Muscle of leg (tissue), 11 donors: ENCODE measurements around the gene TK1. TPM values are rescaled to one million over a fixed set of nuclear protein-coding genes. Genes with fewer than 3 reads are reported as not detected.

ENCODE experiments used
- DNase-seq: peaks from one replicate; pipeline ENCODE4 v3.0.0; 2013
- H3K27ac ChIP-seq: one replicate; pipeline ENCODE4 v1.5.1; 2013; ENCODE audit warnings: mild to moderate bottlenecking, low read length, control low read depth
- H3K27me3 ChIP-seq: one replicate; pipeline ENCODE4 v1.6.1; 2013; ENCODE audit warnings: low read length; ENCODE audit not compliant: control insufficient read depth, insufficient read depth
- H3K36me3 ChIP-seq: one replicate; pipeline ENCODE4 v1.6.1; 2013; ENCODE audit warnings: low read length; ENCODE audit not compliant: control insufficient read depth, insufficient read depth
- H3K4me1 ChIP-seq: one replicate; pipeline ENCODE4 v1.6.1; 2013; ENCODE audit warnings: low read length; ENCODE audit not compliant: control insufficient read depth, insufficient read depth
- H3K4me3 ChIP-seq: one replicate; pipeline ENCODE4 v1.5.1; 2013; ENCODE audit warnings: low read length, control low read depth
- H3K9me3 ChIP-seq: replicated peaks from 2 replicates; pipeline ENCODE4 v1.6.1; 2013; ENCODE audit warnings: low read depth, low read length; ENCODE audit not compliant: control insufficient read depth
- WGBS: methylation state at CpG from one replicate; pipeline ENCODE4 v1.1.5; 2013; ENCODE audit warnings: missing lambda C conversion rate; ENCODE audit not compliant: insufficient coverage; 5-methylcytosine and 5-hydroxymethylcytosine counted together
- polyA plus RNA-seq, 8 donors: library from polyadenylated mRNA; unstranded; fragments of 120-200 nt; gene quantifications; one replicate each; pipeline versions ENCODE4 v1.2.1 to v1.2.3, GENCODE V29; 2013; ENCODE audit warnings: inconsistent platforms in 1 of 8, low replicate concordance in 1 of 8; ENCODE audit not compliant: insufficient read length in 8 of 8, insufficient read depth in 1 of 8
- total RNA-seq: library from RNA; stranded (reverse); fragments of 120-200 nt; gene quantifications from one replicate; pipeline ENCODE4 v1.2.4, GENCODE V29; 2013

TK1 gene
- total and polyA plus RNA-seq, 9 donors: 11.8 to 31.6 (median 27.5) TPM

DNA sequence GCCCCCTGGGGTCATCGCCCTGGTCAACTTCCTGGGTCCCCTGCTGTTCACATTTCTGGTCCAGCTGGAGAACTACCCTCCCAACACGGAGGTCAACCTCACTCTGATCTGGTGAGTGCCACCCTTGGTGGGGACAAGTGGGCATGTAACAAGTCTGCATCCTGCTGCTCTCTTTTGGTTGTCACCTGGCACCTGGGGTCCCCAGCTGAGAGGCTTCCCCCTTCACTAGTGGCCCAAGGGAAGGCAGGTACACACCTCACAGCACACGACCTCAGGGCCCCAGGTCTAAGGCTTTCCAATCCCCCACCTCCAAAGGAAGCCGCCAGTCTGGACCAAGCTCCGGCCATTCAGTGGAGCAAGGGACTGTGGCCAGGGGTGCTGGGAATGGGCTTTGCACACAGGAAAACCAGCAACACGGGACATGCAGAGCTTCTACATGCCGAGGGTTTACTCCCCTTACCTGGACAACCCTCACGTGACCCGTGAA, 51.9 kb downstream of the TK1 start:
- 52% methylated on average over 3 of the region's 9 CpGs for WGBS
- H3K4me1 ChIP-seq: peaks cover 32% of the 10 kb centered on the region

DNA sequence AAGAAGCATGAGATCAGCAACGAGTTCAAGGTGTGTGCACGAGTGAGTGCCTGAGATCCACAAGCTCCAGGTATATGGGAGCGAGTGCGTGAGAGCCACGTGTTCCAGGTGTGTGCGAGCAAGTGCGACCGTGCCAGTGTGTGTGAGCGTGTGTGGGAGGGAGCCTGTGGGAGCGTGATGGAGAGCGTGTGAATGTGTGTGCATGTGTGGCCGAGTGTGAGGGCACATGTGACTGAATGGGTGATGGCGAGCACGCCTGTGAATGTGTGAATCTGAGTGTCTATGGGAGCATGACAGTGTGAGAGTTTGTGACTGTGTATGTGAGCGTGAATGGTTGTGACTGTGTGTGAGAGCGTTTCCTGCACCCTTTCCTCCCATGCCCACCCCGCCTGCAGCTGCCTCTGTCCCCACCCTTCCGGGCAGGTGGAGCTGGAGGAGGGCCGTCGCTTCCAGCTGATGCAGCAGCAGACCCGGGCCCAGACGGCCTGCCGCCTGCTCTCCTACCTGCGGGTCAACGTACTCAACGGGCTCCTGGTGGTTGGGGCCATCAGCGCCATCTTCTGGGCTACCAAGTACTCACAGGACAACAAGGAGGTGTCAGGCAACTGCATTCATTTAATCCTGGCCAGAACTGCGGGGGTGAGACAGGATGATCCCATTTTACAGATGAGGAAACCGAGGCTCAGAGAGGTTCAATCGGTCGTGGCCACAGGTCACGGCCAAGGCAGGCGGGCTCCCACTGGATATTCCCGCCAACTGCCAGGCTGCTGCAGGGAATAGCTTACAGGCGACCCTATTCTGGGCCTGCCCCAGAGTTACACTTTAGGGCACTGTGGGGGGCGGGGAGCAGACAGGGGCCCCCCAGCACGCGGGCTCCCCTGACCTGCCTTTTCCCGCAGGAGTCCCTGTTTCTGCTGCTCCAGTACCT, 52.6 kb downstream of the TK1 start:
- Histone ChIP-seq H3K27me3 (peaks cover 44% of the 10 kb centered on the region), H3K4me1 (peaks cover 39% of the 10 kb centered on the region)

More for the DNA sequence above, 51.9 kb downstream of the TK1 start:
- Histone ChIP-seq H3K27ac (no peak overlapping the region), H3K9me3 (no peaks in the 10 kb centered on the region), H3K36me3 (no peaks in the 10 kb centered on the region), H3K27me3 (peaks cover 38% of the 10 kb centered on the region), H3K4me3 (no peak overlapping the region)
- DNase-seq: no peak

DNA sequence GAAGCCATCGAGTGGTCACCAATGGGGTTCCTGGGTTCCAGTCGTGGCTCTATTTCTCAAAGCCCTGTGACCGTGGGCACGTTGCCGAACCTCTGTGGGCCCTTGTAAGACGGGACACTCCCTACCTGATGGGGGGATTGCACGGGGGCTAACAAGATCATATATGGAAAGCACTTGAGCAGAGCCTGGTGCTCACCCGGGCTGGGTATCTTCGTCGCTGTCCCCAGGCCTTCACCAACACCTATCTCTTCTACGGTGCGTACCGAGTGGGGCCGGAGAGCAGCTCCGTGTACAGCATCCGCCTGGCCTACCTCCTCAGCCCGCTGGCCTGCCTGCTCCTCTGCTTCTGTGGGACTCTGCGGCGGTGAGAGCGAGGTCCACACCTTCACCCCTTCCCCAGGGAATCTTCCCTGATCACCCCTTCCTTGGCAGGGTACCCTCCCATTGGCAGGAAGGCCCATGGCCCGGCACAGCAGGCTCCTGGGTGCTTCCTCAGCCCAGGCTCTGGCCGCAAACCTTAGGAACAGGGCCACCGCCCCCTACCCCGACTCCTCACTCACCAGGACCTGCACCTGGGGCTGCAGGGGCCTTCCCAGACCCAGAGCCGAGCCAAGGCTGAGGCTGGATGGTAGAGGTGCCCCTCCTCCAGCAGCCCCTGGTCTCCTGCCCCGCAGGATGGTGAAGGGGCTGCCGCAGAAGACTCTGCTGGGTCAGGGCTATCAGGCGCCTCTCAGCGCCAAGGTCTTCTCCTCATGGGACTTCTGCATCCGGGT, 53.5 kb downstream of the TK1 start:
- H3K4me1 ChIP-seq: peaks cover 47% of the 10 kb centered on the region
- no peak overlapping the region for H3K4me3 ChIP-seq
- no peaks in the 10 kb centered on the region for H3K36me3 ChIP-seq

More for the DNA sequence above, 52.6 kb downstream of the TK1 start:
- 48% methylated on average over 32 of the region's 39 CpGs for WGBS
- Histone ChIP-seq H3K36me3 (no peaks in the 10 kb centered on the region), H3K27ac (no peak overlapping the region), H3K4me3 (no peak overlapping the region), H3K9me3 (no peaks in the 10 kb centered on the region)
- DNase-seq: peak; percentile 30

DNA sequence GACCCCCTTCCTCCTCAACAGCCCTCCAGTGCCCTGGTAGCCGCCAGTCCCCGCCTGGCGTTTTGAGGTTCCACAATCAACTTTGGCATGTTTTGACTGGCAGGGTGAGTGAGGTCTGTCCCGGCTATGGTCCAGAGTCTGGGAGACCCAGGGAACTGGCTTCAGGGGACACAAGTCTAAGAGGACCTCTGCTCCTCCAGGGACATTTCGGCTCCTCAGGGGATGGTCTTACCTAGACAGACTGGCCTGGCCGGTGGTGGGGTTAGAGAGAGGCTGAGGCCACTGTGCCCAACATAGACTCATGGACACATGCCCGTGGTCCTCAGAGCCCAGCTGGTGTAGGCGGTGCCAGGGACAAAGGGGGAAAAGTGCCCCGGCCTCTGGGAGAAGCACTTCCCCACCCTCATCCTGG, 54.1 kb downstream of the TK1 start:
- no peak for DNase-seq
- H3K36me3 ChIP-seq: no peaks in the 10 kb centered on the region
- H3K4me1 ChIP-seq: peaks cover 52% of the 10 kb centered on the region
- H3K9me3 ChIP-seq: no peaks in the 10 kb centered on the region
- 95% methylated on average over 6 of the region's 9 CpGs for WGBS
- no peak overlapping the region for H3K27ac ChIP-seq
- no peak overlapping the region for H3K4me3 ChIP-seq
- peaks cover 51% of the 10 kb centered on the region for H3K27me3 ChIP-seq

More for the DNA sequence above, 53.5 kb downstream of the TK1 start:
- Histone ChIP-seq H3K27me3 (peaks cover 50% of the 10 kb centered on the region), H3K9me3 (no peaks in the 10 kb centered on the region), H3K27ac (no peak overlapping the region)
- WGBS: 77% methylated on average over 25 of the region's 30 CpGs
- no peak for DNase-seq

DNA sequence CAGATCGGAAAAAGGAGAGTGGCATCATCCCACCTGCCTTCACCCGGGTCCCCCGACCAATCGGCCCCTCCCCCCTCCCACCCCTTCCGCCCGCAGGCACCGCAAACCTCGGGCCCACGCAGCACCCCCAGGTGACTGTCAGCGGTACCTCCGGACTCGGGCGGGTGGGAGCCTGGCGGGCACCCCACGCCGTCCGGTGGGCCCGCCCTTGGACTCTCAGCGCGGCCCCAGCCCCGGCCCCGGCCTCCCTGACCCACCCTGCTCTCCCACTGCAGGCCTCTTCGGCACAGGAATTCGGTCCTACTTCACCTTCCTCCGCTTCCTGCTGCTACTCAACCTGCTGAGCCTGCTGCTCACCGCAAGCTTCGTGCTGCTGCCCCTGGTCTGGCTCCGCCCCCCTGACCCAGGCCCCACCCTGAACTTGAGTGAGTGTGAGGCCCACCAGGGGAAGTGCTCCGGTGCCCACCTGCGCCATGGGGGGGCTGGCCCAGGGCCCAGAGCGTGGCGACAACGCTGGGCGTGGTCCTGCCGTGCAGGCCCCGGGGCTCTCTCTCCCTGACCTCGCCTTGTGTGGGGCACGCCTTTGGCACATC, 54.7 kb downstream of the TK1 start:
- Histone ChIP-seq H3K4me3 (peak overlapping the region; percentile 5), H3K4me1 (peaks cover 58% of the 10 kb centered on the region), H3K27me3 (peaks cover 52% of the 10 kb centered on the region)

DNA sequence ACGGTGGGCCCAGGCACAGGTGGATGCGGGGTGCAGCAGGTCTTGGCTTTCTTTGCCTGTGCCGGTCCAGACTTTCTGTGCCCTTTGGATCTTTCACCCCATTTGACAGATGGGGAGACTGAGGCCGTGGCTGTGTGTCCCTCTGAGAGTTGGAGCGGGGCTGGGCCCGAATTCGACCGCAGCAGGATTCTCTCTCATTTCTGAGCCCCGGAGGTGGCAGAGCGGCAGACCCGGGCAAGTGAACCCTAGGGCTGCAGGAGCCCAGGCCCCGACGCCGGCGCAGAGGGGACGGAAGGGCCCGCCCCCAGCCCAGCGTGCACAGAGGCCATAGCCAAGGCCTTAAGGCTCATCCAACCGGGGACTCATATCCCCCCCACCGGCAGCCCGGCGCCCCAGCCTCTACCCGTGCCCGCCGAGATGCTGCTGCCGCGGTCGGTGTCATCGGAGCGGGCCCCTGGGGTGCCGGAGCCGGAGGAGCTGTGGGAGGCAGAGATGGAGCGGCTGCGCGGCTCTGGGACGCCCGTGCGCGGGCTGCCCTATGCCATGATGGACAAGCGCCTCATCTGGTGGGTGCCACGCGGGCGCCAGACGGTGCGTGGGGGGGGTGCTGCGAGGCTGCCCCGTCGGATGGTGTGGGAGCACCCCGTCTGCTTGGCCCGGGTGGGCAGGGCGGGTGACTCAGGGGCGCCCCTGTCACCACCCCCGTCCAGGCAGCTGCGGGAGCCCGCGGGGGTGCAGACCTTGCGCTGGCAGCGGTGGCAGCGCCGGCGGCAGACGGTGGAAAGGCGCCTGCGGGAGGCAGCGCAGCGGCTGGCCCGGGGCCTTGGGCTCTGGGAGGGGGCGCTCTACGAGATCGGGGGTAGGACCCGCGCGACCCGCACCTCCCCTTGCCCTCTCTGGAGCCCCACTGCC, 55.4 kb downstream of the TK1 start:
- Histone ChIP-seq H3K4me3 (peak overlapping the region; percentile 14), H3K27me3 (peaks cover 52% of the 10 kb centered on the region), H3K36me3 (no peaks in the 10 kb centered on the region), H3K4me1 (peaks cover 65% of the 10 kb centered on the region), H3K9me3 (no peaks in the 10 kb centered on the region), H3K27ac (no peak overlapping the region)
- DNase-seq: no peak
- 11% methylated on average over 62 of the region's 74 CpGs for WGBS

More for the DNA sequence above, 54.7 kb downstream of the TK1 start:
- no peak overlapping the region for H3K27ac ChIP-seq
- H3K9me3 ChIP-seq: no peaks in the 10 kb centered on the region
- no peak for DNase-seq
- WGBS: 12% methylated on average over 25 of the region's 38 CpGs
- H3K36me3 ChIP-seq: no peaks in the 10 kb centered on the region

DNA sequence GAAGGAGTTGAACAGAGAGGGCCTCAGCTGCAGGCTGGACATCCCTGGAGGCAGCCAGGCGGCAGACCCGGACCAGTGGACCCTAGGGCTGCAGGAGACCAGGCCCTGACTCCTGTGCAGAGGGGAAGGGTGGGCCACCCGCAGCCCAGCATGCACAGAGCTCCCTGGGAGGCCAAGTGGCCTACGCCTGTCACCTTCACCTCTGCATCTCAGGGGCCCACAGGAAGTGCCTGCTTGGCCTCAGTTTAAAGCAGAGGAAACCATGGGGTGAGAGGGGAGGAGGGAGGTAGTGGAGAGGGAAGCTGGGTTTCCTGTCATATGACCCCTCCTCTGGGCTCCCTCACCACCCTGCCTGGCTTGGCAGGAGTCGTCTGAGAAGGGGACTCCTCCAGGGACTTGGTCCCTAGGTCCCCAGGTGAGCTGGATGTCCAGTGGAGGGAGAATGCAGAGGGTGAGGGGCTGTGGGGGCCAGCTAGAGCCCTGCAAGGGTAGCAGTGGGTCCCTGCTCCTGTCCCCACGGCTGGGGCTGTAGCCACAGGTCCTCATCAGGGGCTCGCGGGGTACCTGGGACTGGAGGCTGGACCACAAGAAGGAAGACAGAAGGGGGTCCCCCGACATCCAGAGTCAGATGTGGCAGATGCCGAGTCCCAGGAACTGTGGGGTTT, 56.3 kb downstream of the TK1 start, which contains the start of gene TMC8:
TSS of gene TMC8 (plus strand) at position 335 of the 665 bp plus-strand sequence. CDS start 818 bp downstream, outside the sequence.
- 59% methylated on average over 6 of the region's 10 CpGs for WGBS
- peak within 1 kb of the TSS; percentile 14 for H3K4me3 ChIP-seq
- peaks cover 5% of the 10 kb centered on the region for H3K36me3 ChIP-seq
- no peaks in the 10 kb centered on the region for H3K9me3 ChIP-seq
- peak within 1 kb of the TSS; percentile 42 for H3K27ac ChIP-seq
- peak; percentile 55 for DNase-seq
- peaks cover 52% of the 10 kb centered on the region for H3K27me3 ChIP-seq
- peaks cover 74% of the 10 kb centered on the region for H3K4me1 ChIP-seq

DNA sequence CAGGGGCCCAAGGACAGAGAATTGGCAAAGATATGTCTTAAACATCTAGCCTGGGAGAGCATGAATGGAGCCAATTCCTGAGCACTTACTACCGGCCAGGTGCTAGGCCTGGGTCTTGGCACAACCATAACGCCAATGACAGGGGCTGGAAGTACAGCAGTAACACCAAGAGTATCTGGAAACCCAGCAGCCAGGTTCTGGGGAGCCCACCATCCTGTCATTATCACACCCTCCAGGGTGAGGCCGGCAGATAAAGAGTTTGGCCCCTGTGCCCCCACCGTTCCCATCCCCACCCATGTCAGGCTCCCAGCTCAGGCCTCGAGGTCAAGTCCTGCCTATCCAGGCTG, 56.8 kb downstream of the TK1 start:
- WGBS: 57% methylated on average over 2 of the region's 5 CpGs
- Histone ChIP-seq H3K9me3 (no peaks in the 10 kb centered on the region), H3K4me3 (no peak overlapping the region), H3K4me1 (peaks cover 79% of the 10 kb centered on the region), H3K27me3 (peaks cover 52% of the 10 kb centered on the region), H3K27ac (peak overlapping the region; percentile 42), H3K36me3 (peaks cover 9% of the 10 kb centered on the region)
- no peak for DNase-seq
